Activated CD8-positive, alpha-beta memory T cell treated with anti-CD3 and anti-CD28 coated beads, Interleukin-2, amount 50 U/mL, for 48 hours (primary cell): ENCODE measurements around the gene KLC3.

Experiments
- DNase-seq: peaks from one replicate; pipeline ENCODE4 v3.0.0-alpha.2; 2020

Gene KLC3

GRCh38 chr19:45349430-45349941, 8.9 kb downstream of the KLC3 start:
- no peak for DNase-seq

GRCh38 chr19:45350477-45351058, 10.0 kb downstream of the KLC3 start:
- no peak for DNase-seq

- no peak for DNase-seq
Observed at GRCh38 chr19:45351401-45351952, 10.9 kb downstream of the KLC3 start.

GRCh38 chr19:45352062-45352461, 11.5 kb downstream of the KLC3 start:
- DNase-seq = no peak

GRCh38 chr19:45352471-45352870, 11.9 kb downstream of the KLC3 start:
- DNase-seq = no peak

GRCh38 chr19:45352914-45353796, 12.6 kb downstream of the KLC3 start:
- DNase-seq = no peak

GRCh38 chr19:45354241-45354842, 13.8 kb downstream of the KLC3 start:
- no peak for DNase-seq

GRCh38 chr19:45355402-45355801, 14.9 kb downstream of the KLC3 start:
- no peak for DNase-seq

- no peak for DNase-seq
Observed at GRCh38 chr19:45355910-45356309, 15.4 kb downstream of the KLC3 start.

GRCh38 chr19:45356760-45357444, 16.4 kb downstream of the KLC3 start:
- no peak for DNase-seq

- DNase-seq = no peak
Observed at GRCh38 chr19:45357445-45357783, 16.9 kb downstream of the KLC3 start.

GRCh38 chr19:45358213-45358792, 17.8 kb downstream of the KLC3 start:
- DNase-seq = no peak

- no peak for DNase-seq
Observed at GRCh38 chr19:45361608-45362007, 21.1 kb downstream of the KLC3 start.

GRCh38 chr19:45362291-45362690, 21.7 kb downstream of the KLC3 start:
- DNase-seq = no peak

- DNase-seq = no peak
Observed at GRCh38 chr19:45363861-45364459, 23.4 kb downstream of the KLC3 start.

- DNase-seq = no peak
Observed at GRCh38 chr19:45364696-45365095, 24.1 kb downstream of the KLC3 start.

GRCh38 chr19:45368127-45368526, 27.6 kb downstream of the KLC3 start:
- no peak for DNase-seq

- no peak for DNase-seq
Observed at GRCh38 chr19:45368737-45369340, 28.3 kb downstream of the KLC3 start.

- peak; percentile 100 for DNase-seq
Observed at GRCh38 chr19:45370410-45371204, 30.1 kb downstream of the KLC3 start, which contains the start of gene ERCC2. TSS of gene ERCC2 (minus strand) at chr19:45370573. CDS start at chr19:45370540, 33 bp downstream.

GRCh38 chr19:45376045-45376724, 35.6 kb downstream of the KLC3 start:
- no peak for DNase-seq
